ENCODE measurements around the gene TNS3.
"Not testable (repeated sequence)": the region's sequence is repeated elsewhere in the genome, so short reads cannot be mapped to it uniquely, and the experiment has no call there.

TNS3 gene

DNA sequence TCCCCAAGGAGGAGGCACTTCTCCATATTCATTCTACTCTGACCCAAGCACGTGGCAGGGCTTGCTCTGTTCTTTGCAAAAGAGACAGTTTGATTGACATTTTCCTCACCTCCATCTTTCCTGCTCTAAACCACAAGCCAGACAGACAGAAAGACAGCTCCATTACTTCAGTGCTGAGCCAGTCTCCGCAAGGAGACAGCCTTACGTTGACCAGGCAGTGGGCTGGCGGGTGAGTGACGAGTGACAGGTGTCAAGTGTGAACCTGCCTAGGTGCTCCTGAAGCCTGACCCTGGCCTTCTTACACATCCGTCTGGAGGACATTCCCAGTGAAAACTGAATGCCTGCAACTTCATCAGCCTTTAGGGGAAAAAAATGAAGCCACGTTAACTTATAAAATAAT is 314.6 kb downstream of the TNS3 start:
- no peaks in the 10 kb centered on the region for H3K9me3 ChIP-seq (ENCODE audit: control insufficient read depth, low read length)
- no peak overlapping the region for H3K4me3 ChIP-seq (ENCODE audit: low read length)
- H3K9ac ChIP-seq (ENCODE audit: low read length) = no peak overlapping the region
- H3K27me3 ChIP-seq (ENCODE audit: control insufficient read depth, insufficient read depth, low read length) = no peaks in the 10 kb centered on the region
- H3K36me3 ChIP-seq (ENCODE audit: control insufficient read depth, insufficient read depth, low read length) = no peaks in the 10 kb centered on the region
- peaks cover 12% of the 10 kb centered on the region for H3K4me1 ChIP-seq (ENCODE audit: control insufficient read depth, insufficient read depth, low read length)

- Histone ChIP-seq H3K9me3 (ENCODE audit: control insufficient read depth, low read length) (no peaks in the 10 kb centered on the region), H3K9ac (ENCODE audit: low read length) (peak overlapping the region; percentile 16), H3K4me1 (ENCODE audit: control insufficient read depth, insufficient read depth, low read length) (peaks cover 12% of the 10 kb centered on the region), H3K4me3 (ENCODE audit: low read length) (no peak overlapping the region), H3K27me3 (ENCODE audit: control insufficient read depth, insufficient read depth, low read length) (no peaks in the 10 kb centered on the region), H3K36me3 (ENCODE audit: control insufficient read depth, insufficient read depth, low read length) (no peaks in the 10 kb centered on the region)
Measured at GRCh38 chr7:47266799-47267198, 315.1 kb downstream of the TNS3 start.

- no peaks in the 10 kb centered on the region for H3K9me3 ChIP-seq (ENCODE audit: control insufficient read depth, low read length)
- H3K27me3 ChIP-seq (ENCODE audit: control insufficient read depth, insufficient read depth, low read length) = no peaks in the 10 kb centered on the region
- peaks cover 12% of the 10 kb centered on the region for H3K4me1 ChIP-seq (ENCODE audit: control insufficient read depth, insufficient read depth, low read length)
- no peaks in the 10 kb centered on the region for H3K36me3 ChIP-seq (ENCODE audit: control insufficient read depth, insufficient read depth, low read length)
- H3K9ac ChIP-seq (ENCODE audit: low read length) = peak overlapping the region; percentile 16
- no peak overlapping the region for H3K4me3 ChIP-seq (ENCODE audit: low read length)
Measured at GRCh38 chr7:47266131-47266706, 315.7 kb downstream of the TNS3 start.

GRCh38 chr7:47265621-47266020 is 316.3 kb downstream of the TNS3 start:
- Histone ChIP-seq H3K4me3 (ENCODE audit: low read length) (no peak overlapping the region), H3K4me1 (ENCODE audit: control insufficient read depth, insufficient read depth, low read length) (peaks cover 12% of the 10 kb centered on the region), H3K27me3 (ENCODE audit: control insufficient read depth, insufficient read depth, low read length) (no peaks in the 10 kb centered on the region), H3K9me3 (ENCODE audit: control insufficient read depth, low read length) (no peaks in the 10 kb centered on the region), H3K9ac (ENCODE audit: low read length) (no peak overlapping the region), H3K36me3 (ENCODE audit: control insufficient read depth, insufficient read depth, low read length) (no peaks in the 10 kb centered on the region)

DNA sequence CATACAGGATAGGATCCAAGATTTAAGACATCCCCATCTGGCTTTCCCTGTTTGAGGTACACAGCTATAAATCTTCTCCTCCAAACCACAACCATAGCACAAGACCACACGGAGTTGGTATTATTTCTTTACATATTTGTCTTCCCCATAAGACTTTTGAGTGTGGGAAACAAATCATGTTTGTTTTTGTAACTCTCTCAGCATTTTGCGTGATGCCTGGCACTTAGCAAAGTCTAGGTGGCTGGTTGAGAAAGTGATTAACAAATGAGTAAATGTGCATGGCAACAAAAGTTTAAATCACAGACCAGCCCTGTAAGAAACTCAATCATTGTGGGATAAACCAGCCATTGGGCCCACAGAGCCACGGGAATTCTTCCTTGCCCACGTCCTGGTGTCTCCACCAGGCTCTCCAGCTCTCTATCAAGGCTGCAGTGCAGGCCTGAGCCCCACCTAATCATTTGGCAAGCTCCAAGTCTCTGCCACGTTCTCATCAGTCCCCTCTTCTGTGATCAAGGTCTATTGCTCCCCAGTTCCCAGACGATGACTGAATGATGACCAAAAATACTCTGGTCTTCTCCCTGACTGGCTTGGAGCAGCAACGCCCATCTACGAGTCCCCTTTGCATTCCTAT is 317.8 kb downstream of the TNS3 start:
- Histone ChIP-seq H3K4me3 (ENCODE audit: low read length) (no peak overlapping the region), H3K4me1 (ENCODE audit: control insufficient read depth, insufficient read depth, low read length) (peaks cover 12% of the 10 kb centered on the region), H3K9ac (ENCODE audit: low read length) (no peak overlapping the region), H3K27me3 (ENCODE audit: control insufficient read depth, insufficient read depth, low read length) (no peaks in the 10 kb centered on the region), H3K9me3 (ENCODE audit: control insufficient read depth, low read length) (no peaks in the 10 kb centered on the region), H3K36me3 (ENCODE audit: control insufficient read depth, insufficient read depth, low read length) (no peaks in the 10 kb centered on the region)

DNA sequence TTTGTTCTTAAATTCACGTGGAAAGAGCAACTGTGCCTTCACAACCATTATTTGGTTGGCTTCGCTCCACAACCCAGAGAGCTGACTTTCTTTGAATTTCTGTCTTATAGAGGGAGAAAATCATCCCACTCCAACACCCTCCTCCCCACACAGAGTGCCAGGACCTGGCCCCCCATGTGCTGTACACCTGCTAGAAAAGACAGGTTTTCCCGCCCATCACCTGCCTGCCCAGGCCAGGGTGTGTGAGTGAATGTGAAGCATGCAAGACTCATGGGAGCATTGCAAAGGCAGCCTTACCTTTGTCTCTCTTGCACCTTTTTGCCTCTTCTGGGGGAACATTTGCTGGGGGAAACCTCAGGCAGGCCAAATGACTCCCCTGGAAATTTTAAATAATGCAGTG is 319.0 kb downstream of the TNS3 start:
- no peak overlapping the region for H3K4me3 ChIP-seq (ENCODE audit: low read length)
- H3K9me3 ChIP-seq (ENCODE audit: control insufficient read depth, low read length) = no peaks in the 10 kb centered on the region
- H3K4me1 ChIP-seq (ENCODE audit: control insufficient read depth, insufficient read depth, low read length) = peaks cover 12% of the 10 kb centered on the region
- no peak overlapping the region for H3K9ac ChIP-seq (ENCODE audit: low read length)
- H3K27me3 ChIP-seq (ENCODE audit: control insufficient read depth, insufficient read depth, low read length) = no peaks in the 10 kb centered on the region
- H3K36me3 ChIP-seq (ENCODE audit: control insufficient read depth, insufficient read depth, low read length) = no peaks in the 10 kb centered on the region

GRCh38 chr7:47262160-47262559 is 319.8 kb downstream of the TNS3 start:
- not testable (repeated sequence) for H3K27me3 ChIP-seq (ENCODE audit: control insufficient read depth, insufficient read depth, low read length); H3K4me3 ChIP-seq (ENCODE audit: low read length); H3K9me3 ChIP-seq (ENCODE audit: control insufficient read depth, low read length); H3K36me3 ChIP-seq (ENCODE audit: control insufficient read depth, insufficient read depth, low read length); H3K9ac ChIP-seq (ENCODE audit: low read length); H3K4me1 ChIP-seq (ENCODE audit: control insufficient read depth, insufficient read depth, low read length)

DNA sequence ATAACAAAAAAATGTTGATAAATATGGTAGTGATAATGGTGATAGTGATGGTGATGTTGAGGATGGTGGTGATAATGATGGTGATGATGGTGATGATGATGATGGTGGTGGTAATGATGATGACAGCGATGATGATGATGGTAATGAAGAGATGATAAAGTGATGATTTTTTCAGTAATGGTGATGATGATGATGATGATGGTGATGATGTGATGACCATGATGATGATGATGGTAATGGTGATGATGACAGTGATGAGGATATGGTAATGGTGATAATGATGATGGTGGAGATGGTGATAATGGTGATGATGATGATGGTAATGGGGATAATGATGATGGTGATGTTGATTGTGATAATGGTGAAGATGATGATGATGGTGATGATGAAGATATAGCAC is 321.6 kb downstream of the TNS3 start:
- Histone ChIP-seq H3K27me3 (ENCODE audit: control insufficient read depth, insufficient read depth, low read length) (no peaks in the 10 kb centered on the region), H3K4me3 (ENCODE audit: low read length) (no peak overlapping the region), H3K4me1 (ENCODE audit: control insufficient read depth, insufficient read depth, low read length) (peaks cover under 1% of the 10 kb centered on the region), H3K36me3 (ENCODE audit: control insufficient read depth, insufficient read depth, low read length) (no peaks in the 10 kb centered on the region), H3K9me3 (ENCODE audit: control insufficient read depth, low read length) (no peaks in the 10 kb centered on the region), H3K9ac (ENCODE audit: low read length) (no peak overlapping the region)

DNA sequence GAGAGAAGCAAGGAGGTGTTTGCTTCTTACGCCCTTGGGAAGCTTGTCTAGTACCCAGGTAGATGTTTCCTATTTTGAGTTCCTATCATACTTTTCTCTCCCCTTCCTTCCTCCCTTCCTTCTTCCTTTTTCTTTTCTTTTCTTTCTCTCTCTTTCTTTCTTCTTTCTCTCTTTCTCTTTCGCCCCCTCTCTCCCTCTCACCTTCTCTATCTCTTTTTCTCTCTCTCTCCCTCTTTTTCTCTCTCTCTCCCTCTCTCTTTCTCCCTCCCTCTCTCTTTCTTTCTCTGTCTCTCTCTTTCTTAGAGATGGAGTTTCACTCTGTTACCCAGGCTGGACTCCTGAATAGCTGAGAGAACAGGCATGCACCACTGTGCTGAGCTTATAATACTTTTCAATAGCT is 322.2 kb downstream of the TNS3 start:
- Histone ChIP-seq H3K27me3 (ENCODE audit: control insufficient read depth, insufficient read depth, low read length) (no peaks in the 10 kb centered on the region), H3K9ac (ENCODE audit: low read length) (no peak overlapping the region), H3K4me1 (ENCODE audit: control insufficient read depth, insufficient read depth, low read length) (peaks cover 6% of the 10 kb centered on the region), H3K4me3 (ENCODE audit: low read length) (no peak overlapping the region), H3K9me3 (ENCODE audit: control insufficient read depth, low read length) (no peaks in the 10 kb centered on the region), H3K36me3 (ENCODE audit: control insufficient read depth, insufficient read depth, low read length) (no peaks in the 10 kb centered on the region)

DNA sequence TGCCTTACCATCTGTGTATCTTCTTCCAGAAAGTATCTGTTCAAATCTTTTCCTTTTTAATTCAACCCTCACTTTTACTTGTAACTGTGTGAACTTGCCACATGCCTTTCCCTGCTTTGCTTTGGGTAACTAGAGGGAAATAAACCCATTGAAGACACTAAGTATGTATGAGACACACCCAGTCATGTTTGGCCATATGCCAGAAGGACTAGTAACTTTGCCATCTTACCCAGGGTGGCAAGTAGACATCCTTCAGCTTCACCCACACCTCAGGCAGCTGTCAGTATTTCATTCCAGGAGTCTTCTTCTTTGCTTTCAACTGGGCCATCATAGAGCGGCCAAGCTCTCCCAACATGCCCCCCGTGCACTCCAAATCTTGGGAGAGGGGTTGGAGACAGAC is 323.1 kb downstream of the TNS3 start:
- peaks cover 4% of the 10 kb centered on the region for H3K27me3 ChIP-seq (ENCODE audit: control insufficient read depth, insufficient read depth, low read length)
- H3K9me3 ChIP-seq (ENCODE audit: control insufficient read depth, low read length) = no peaks in the 10 kb centered on the region
- no peak overlapping the region for H3K9ac ChIP-seq (ENCODE audit: low read length)
- no peak overlapping the region for H3K4me3 ChIP-seq (ENCODE audit: low read length)
- H3K4me1 ChIP-seq (ENCODE audit: control insufficient read depth, insufficient read depth, low read length) = peaks cover 13% of the 10 kb centered on the region
- H3K36me3 ChIP-seq (ENCODE audit: control insufficient read depth, insufficient read depth, low read length) = no peaks in the 10 kb centered on the region

GRCh38 chr7:47256016-47256415 is 325.9 kb downstream of the TNS3 start:
- Histone ChIP-seq H3K9ac (ENCODE audit: low read length) (no peak overlapping the region), H3K27me3 (ENCODE audit: control insufficient read depth, insufficient read depth, low read length) (peaks cover 10% of the 10 kb centered on the region)

DNA sequence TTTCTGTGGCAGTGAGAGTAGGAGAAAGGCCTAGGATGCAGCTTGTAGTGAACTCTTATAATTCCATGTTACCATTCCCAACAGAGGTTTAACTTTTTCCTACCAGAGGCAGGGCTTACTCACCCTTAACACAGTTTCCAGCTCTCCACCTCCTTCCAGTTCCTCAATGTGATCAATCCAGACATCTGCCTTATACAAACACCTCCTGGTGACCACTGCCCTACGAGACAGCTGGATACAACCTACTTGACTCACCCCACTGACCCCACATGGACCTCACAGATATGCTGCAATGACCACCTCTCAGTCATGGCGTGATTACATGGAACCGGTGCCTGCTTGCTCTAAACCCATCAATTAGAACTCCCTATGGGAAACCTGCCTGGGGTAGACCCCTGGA is 326.5 kb downstream of the TNS3 start:
- Histone ChIP-seq H3K36me3 (ENCODE audit: control insufficient read depth, insufficient read depth, low read length) (no peaks in the 10 kb centered on the region), H3K9ac (ENCODE audit: low read length) (no peak overlapping the region), H3K9me3 (ENCODE audit: control insufficient read depth, low read length) (no peaks in the 10 kb centered on the region), H3K4me3 (ENCODE audit: low read length) (no peak overlapping the region), H3K4me1 (ENCODE audit: control insufficient read depth, insufficient read depth, low read length) (peaks cover 19% of the 10 kb centered on the region), H3K27me3 (ENCODE audit: control insufficient read depth, insufficient read depth, low read length) (peaks cover 10% of the 10 kb centered on the region)

More at GRCh38 chr7:47256016-47256415, 325.9 kb downstream of the TNS3 start:
- Histone ChIP-seq H3K36me3 (ENCODE audit: control insufficient read depth, insufficient read depth, low read length) (no peaks in the 10 kb centered on the region), H3K4me3 (ENCODE audit: low read length) (no peak overlapping the region), H3K4me1 (ENCODE audit: control insufficient read depth, insufficient read depth, low read length) (peaks cover 19% of the 10 kb centered on the region), H3K9me3 (ENCODE audit: control insufficient read depth, low read length) (no peaks in the 10 kb centered on the region)

- H3K27me3 ChIP-seq (ENCODE audit: control insufficient read depth, insufficient read depth, low read length) = peaks cover 10% of the 10 kb centered on the region
- no peak overlapping the region for H3K9ac ChIP-seq (ENCODE audit: low read length)
- no peaks in the 10 kb centered on the region for H3K9me3 ChIP-seq (ENCODE audit: control insufficient read depth, low read length)
- no peaks in the 10 kb centered on the region for H3K36me3 ChIP-seq (ENCODE audit: control insufficient read depth, insufficient read depth, low read length)
- H3K4me1 ChIP-seq (ENCODE audit: control insufficient read depth, insufficient read depth, low read length) = peaks cover 19% of the 10 kb centered on the region
- no peak overlapping the region for H3K4me3 ChIP-seq (ENCODE audit: low read length)
Measured at GRCh38 chr7:47255007-47255406, 326.9 kb downstream of the TNS3 start.
